GM12892 (cell line): ENCODE results near the gene SUSD2.

Experiments
- POLR2A ChIP-seq: IDR thresholded peaks from 2 replicates; pipeline ENCODE4 v1.6.1; 2011; ENCODE audit warnings: low read depth, low read length, control low read depth
- TAF1 ChIP-seq: IDR thresholded peaks from 2 replicates; pipeline ENCODE4 v1.6.1; 2011; ENCODE audit warnings: low read depth, mild to moderate bottlenecking, control low read depth, low read length, borderline replicate concordance

GRCh38 chr22:24198682-24199052 is 17.4 kb downstream of the SUSD2 start:
- TF ChIP-seq TAF1, result no peak
- no peak for TF ChIP-seq POLR2A
